Raji (cell line): ENCODE measurements around the gene MORC3.

Experiments used
- POLR2A ChIP-seq: IDR thresholded peaks from 2 replicates; pipeline ENCODE4 v1.6.1; 2011; ENCODE audit warnings: low read depth, low read length, control low read depth; ENCODE audit not compliant: insufficient read depth

Gene MORC3

GRCh38 chr21:36369064-36369685 is 49.2 kb downstream of the MORC3 start:
- TF ChIP-seq POLR2A = no peak

GRCh38 chr21:36375994-36376393 is 56.0 kb downstream of the MORC3 start:
- no peak for TF ChIP-seq POLR2A

GRCh38 chr21:36377391-36377842 is 57.4 kb downstream of the MORC3 start:
- TF ChIP-seq POLR2A = no peak

GRCh38 chr21:36379251-36379650 is 59.3 kb downstream of the MORC3 start:
- no peak for TF ChIP-seq POLR2A

- TF ChIP-seq POLR2A = no peak
Observed at GRCh38 chr21:36381841-36382589, 62.0 kb downstream of the MORC3 start.

GRCh38 chr21:36384885-36385232 is 64.9 kb downstream of the MORC3 start:
- no peak for TF ChIP-seq POLR2A

- peak; percentile 69 for TF ChIP-seq POLR2A
Observed at GRCh38 chr21:36385233-36386030, 65.4 kb downstream of the MORC3 start, which contains the start of gene CHAF1B. Gene CHAF1B (plus strand): TSS chr21:36385392. CDS start chr21:36386137, 745 bp downstream.

- TF ChIP-seq POLR2A = no peak
Observed at GRCh38 chr21:36386031-36386642, 66.1 kb downstream of the MORC3 start.

- no peak for TF ChIP-seq POLR2A
Observed at GRCh38 chr21:36388096-36388495, 68.1 kb downstream of the MORC3 start.

GRCh38 chr21:36388835-36389234 is 68.8 kb downstream of the MORC3 start:
- TF ChIP-seq POLR2A = no peak

- TF ChIP-seq POLR2A = no peak
Observed at GRCh38 chr21:36395353-36396111, 75.5 kb downstream of the MORC3 start.

GRCh38 chr21:36396325-36396724 is 76.3 kb downstream of the MORC3 start:
- no peak for TF ChIP-seq POLR2A

GRCh38 chr21:36396971-36397370 is 77.0 kb downstream of the MORC3 start:
- no peak for TF ChIP-seq POLR2A

- no peak for TF ChIP-seq POLR2A
Observed at GRCh38 chr21:36397606-36398005, 77.6 kb downstream of the MORC3 start.

GRCh38 chr21:36400719-36401118 is 80.7 kb downstream of the MORC3 start:
- no peak for TF ChIP-seq POLR2A
